CD1c-positive myeloid dendritic cell (primary cell): ENCODE measurements around the gene SLC16A10.
"Not testable (repeated sequence)": the region's sequence is repeated elsewhere in the genome, so short reads cannot be mapped to it uniquely, and the experiment has no call there.

ENCODE experiments used
- DNase-seq: peaks from one replicate; pipeline ENCODE4 v3.0.0-alpha.2; 2016; ENCODE audit errors: extremely low spot score

SLC16A10 gene

DNA sequence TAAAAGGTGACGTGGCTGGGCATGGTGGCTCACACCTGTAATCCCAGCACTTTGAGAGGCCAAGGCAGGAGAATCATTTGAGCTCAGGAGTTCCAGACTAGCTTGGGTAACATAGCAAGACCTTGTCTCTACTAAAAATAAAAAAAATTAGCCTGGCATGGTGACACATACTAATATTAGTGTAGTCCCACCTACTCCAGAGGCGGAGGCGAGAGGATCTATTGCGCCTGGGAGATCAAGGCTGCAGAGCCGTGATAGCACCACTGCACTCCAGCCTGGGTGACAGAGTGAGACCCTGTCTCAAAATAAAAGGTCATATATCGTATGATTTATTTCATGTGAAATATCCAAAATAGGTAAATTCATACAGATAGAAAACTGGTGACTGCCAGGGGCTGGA is 132.5 kb downstream of the SLC16A10 start:
- no peak for DNase-seq

DNA sequence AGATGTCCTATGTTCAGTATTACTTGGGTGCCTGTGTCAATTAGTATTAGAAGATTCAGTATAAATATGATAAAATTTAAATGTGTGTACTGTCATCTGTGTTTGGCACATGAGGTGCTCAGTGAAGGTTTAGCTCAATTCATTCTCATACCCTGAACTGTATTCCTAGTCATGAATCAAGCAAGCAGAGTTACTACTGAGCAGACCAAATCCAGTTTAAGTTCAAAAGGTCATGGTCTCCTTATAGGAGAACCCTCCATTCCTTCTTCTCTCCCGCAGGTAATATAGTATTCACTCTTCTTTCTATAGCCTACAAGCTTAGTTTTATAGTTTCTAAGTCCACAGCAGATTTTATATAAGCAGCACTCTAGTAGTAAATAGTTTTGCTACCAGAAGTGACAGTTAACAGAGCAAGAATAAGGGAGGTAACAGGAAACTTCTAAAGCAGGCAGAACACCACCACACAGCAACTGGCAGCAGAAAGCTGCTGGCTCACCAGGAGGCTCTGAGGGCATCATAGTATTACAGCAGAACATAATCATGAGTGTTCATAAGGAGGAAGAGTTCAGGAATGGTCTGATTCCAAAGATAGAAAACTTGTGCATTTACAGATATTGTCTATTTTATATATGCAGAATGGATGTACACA is 133.2 kb downstream of the SLC16A10 start:
- DNase-seq = no peak

- no peak for DNase-seq
Measured at GRCh38 chr6:111221804-111222203, 134.5 kb downstream of the SLC16A10 start.

DNA sequence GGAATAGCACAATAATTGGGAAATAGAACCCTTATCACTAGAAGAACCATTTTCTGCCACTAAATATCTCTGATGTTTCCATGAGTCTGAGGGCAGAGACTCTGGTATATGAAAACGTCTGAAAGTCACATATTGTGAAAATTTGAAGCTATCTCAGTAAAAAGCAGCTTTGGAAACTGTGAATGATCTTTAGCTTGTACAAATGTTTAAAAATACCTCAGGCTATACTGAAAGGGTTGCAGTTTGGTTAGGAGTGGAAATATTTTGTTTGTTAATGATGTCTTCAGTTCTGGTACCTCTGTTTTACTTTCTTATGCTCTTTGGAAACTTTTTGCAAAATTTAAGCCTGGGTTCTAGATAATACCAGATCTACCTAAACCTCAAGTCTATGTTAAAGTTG is 135.0 kb downstream of the SLC16A10 start:
- DNase-seq = no peak

GRCh38 chr6:111228094-111228493 is 140.8 kb downstream of the SLC16A10 start:
- DNase-seq = no peak

DNA sequence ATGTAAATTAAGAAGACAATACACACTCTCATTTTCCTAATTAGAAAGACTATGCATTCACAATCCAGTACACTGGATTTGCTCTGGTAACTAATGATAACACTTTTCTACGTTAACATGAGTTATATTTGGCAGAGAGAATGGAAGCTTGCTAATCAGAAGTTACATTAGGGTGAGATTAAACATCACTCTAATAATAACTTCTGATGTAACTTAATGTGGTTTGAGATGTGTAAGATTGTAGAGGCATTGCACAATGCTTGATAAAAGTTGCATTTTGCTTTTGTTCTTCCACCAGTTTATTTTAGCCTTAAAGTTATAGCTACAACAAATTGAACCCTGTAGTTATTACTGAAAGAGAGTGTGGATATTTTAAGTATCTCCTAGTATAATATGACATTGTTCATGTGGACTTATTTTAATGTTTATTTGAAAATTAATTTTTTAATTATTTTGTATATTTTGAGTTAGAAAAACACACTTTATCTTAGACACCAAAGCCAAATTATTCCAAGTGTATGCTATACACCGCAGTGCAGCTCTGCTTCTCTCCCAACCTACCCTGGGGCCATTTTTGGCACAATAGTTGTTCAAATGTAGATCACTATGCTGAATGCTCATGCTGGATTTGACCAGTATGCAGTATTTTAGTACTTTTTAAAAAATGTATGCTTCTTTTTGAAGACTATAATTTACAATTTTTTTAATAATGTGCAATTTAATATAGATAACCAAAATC is 143.2 kb downstream of the SLC16A10 start:
- peak; percentile 67 for DNase-seq

- no peak for DNase-seq
Measured at GRCh38 chr6:111231090-111231459, 143.8 kb downstream of the SLC16A10 start.

DNA sequence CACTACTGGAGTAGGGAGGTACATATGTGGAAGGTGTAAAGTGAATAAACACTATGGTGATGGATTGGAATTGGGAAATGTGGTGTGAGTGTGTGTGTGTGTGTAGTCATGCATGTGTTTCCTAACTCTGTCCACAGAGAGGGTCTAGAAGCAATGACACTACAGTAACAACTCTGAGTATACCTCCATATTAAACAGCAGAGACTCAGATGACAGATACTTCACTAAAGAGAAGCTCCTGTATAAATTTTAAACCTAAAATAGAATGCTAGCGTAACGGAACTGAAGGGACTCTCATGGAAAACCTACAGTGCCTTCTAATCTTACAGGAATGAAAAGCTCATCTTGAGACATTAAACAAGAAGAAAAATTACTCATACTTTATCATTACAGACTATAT is 150.5 kb downstream of the SLC16A10 start:
- DNase-seq = peak; percentile 17

- peak; percentile 78 for DNase-seq
Measured at GRCh38 chr6:111238464-111239119, 151.3 kb downstream of the SLC16A10 start.

DNA sequence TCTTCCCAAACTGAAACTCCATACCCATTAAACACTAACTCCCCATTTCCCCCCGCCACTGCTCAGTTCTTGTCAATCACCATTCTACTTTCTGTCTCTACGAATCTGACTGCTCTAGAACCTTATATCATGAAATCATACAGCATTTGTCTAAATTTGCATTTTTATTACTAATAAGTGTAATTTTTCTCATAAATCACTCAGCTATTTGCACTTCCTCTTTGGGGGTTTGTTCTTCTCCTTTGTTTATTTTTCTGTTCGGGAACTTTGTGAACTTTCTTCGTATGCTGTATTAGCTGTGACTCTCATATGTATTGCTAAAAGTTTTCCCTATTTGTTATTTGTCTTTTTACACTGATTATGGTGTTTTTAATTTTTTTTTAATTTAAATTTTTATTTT is 152.2 kb downstream of the SLC16A10 start:
- peak; percentile 55 for DNase-seq

DNA sequence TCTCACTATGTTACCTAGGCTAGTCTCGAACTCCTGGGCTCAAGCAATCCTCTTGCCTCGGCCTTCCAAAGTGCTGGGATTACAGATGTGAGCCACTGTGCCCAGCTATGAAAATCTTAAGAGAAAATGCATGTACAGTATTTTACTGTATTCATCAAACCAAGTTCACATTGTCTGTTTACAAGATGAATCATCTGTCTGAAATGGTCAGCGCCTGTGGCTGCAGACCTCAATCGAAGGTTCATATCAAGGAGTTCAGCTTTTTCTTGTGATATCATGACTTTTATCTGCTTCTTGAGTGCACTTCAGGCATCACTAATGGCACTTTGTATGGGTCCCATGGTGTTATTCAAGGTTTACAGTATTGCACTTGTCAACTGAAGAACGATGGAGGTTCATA is 155.1 kb downstream of the SLC16A10 start:
- DNase-seq = no peak

GRCh38 chr6:111243095-111243494 is 155.8 kb downstream of the SLC16A10 start:
- no peak for DNase-seq

GRCh38 chr6:111248789-111249188 is 161.5 kb downstream of the SLC16A10 start:
- no peak for DNase-seq

- DNase-seq = no peak
Measured at GRCh38 chr6:111250791-111251354, 163.6 kb downstream of the SLC16A10 start.

DNA sequence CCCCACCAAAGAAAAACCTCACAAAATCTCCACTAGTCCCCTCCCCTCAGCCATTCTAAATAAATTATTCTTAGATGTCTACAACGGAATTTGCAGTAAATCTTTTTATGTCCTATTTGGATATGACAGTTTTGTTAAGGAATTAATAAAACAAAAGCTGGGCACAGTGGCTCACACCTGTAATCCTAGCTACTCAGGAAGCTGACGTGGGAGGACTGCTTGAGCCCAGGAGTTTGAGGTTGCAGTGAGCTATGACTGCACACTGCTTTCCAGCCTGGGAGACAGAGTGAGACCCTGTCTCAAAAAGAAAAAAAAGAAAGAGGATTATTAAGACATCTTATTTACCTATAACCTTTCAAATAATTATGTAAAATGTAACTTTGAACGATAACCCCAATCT is 165.4 kb downstream of the SLC16A10 start:
- DNase-seq = no peak

DNA sequence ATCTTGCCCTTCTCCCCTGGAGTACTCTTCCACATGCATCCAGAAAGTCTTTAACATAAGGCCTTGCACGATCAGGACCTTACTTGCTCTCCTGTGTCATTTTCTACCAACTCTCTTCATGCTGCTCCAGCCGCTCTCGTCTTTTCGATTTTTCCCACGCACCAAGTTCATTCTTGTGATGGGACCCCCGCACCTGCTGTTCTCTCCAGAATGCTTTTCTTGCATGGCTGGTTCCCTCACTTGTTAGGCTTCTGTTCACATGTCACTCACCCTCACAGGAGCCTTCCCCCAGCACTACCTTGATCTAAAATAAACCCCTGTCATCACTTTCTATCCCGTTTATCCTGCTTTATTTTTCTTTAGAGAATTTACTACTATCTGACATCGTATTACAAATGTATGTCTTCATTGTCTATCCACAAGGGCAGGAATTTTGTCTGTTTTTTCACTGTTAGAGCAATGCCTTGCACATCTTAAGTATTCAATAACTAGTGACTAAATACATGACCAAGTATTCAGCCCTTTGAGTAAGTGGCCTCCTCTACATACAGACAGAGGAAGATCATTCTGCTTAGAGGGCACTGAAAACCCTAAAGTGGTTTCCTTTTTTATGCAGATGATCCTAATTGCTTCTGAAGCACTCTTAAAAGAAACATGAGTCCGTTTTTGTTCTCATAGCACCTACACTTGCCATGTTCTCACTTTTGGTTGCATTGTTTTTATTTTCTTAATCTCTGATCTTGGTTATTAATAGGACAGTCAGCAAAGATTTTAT is 166.9 kb downstream of the SLC16A10 start:
- DNase-seq = no peak

- no peak for DNase-seq
Measured at GRCh38 chr6:111254779-111255166, 167.5 kb downstream of the SLC16A10 start.

DNA sequence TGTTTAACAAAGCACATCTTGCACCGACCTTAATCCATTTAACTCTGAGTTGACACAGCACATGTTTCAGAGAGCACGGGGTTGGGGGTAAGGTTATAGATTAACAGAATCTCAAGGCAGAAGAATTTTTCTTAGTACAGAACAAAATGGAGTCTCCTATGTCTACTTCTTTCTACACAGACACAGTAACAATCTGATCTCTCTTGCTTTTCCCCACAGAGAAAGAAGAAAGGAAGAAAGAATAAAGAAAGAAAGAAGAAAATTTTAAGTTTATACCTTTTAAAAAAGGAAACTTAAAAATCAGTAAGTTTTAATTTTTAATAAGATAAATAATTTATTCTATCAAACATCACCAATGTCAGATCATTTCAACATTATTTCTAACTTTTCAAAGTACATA is 168.5 kb downstream of the SLC16A10 start:
- not testable (repeated sequence) for DNase-seq

GRCh38 chr6:111256646-111257045 is 169.3 kb downstream of the SLC16A10 start:
- no peak for DNase-seq

GRCh38 chr6:111258010-111258409 is 170.7 kb downstream of the SLC16A10 start:
- no peak for DNase-seq

DNA sequence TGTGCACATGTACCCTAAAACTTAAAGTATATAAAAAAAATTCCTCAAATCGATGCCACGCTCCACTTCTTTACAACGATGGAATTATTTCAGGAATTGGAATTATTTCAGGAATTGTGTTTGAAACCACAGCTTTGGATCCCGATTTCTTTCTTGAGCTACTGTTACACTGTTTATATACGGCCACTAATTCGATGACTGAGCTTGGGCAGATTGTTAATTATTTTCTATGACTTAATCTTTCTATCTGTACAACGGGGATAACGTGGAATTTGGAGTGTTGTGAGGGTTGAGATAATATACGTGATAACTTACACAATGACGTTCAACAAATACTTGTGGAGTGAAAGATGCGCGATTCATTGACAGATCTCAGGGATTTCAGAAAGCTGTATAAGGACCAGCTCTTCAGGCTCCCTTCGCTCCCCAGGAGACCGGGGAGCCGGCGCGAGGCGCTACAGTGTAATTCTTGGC is 171.3 kb downstream of the SLC16A10 start:
- no peak for DNase-seq
